Liver (tissue), 9 donors: ENCODE measurements around the gene RPTOR. TPM values are rescaled to one million over a fixed set of nuclear protein-coding genes. Genes with fewer than 3 reads are reported as not detected.

Experiments used
- DNase-seq: peaks from one replicate; pipeline ENCODE4 v3.0.0-alpha.2; 2017; ENCODE audit warnings: low spot score
- H3K27ac ChIP-seq, 2 donors: one replicate each; pipeline ENCODE4 v1.7.0; 2013; ENCODE audit warnings: inconsistent platforms in 2 of 2, low read length in 2 of 2, control low read depth in 1 of 2, low read depth in 1 of 2, mild to moderate bottlenecking in 1 of 2
- H3K27me3 ChIP-seq, 4 donors: one replicate each; pipeline versions ENCODE4 v1.6.1 to v1.7.0; 2013; ENCODE audit warnings: low read length in 3 of 4, inconsistent platforms in 1 of 4, mild to moderate bottlenecking in 1 of 4, moderate library complexity in 1 of 4; ENCODE audit not compliant: control insufficient read depth in 4 of 4, insufficient read depth in 4 of 4
- H3K36me3 ChIP-seq, 4 donors: one replicate each; pipeline versions ENCODE4 v1.6.1 to v1.7.0; 2013; ENCODE audit warnings: low read length in 3 of 4, mild to moderate bottlenecking in 3 of 4, low read depth in 1 of 4, moderate library complexity in 1 of 4; ENCODE audit not compliant: control insufficient read depth in 4 of 4, insufficient read depth in 3 of 4
- H3K4me1 ChIP-seq, 4 donors: one replicate each; pipeline versions ENCODE4 v1.6.1 to v1.7.0; 2013; ENCODE audit warnings: low read length in 3 of 4, mild to moderate bottlenecking in 3 of 4, moderate library complexity in 1 of 4; ENCODE audit not compliant: control insufficient read depth in 4 of 4, insufficient read depth in 4 of 4
- H3K4me3 ChIP-seq, 3 donors: one replicate each; pipeline versions ENCODE4 v1.6.1 to v1.7.0; 2013; ENCODE audit warnings: low read length in 3 of 3, control low read depth in 1 of 3, low read depth in 1 of 3, mild to moderate bottlenecking in 1 of 3
- H3K9ac ChIP-seq, 2 donors: one replicate each; pipeline ENCODE4 v1.7.0; 2013; ENCODE audit warnings: low read length in 2 of 2, mild to moderate bottlenecking in 2 of 2, moderate library complexity in 2 of 2, control low read depth in 1 of 2, low read depth in 1 of 2
- H3K9me3 ChIP-seq, 4 donors: one replicate each; pipeline versions ENCODE4 v1.6.1 to v1.7.0; 2013; ENCODE audit warnings: low read length in 3 of 4; ENCODE audit not compliant: control insufficient read depth in 4 of 4
- EGR1 ChIP-seq, 2 donors: IDR thresholded peaks; 2 replicates each; pipeline ENCODE4 v1.6.1; 2016 to 2018; ENCODE audit warnings: antibody characterized with exemption in 2 of 2, low read depth in 2 of 2
- FOXA1 ChIP-seq: IDR thresholded peaks from 2 replicates; pipeline ENCODE4 v1.6.1; 2016; ENCODE audit warnings: antibody characterized with exemption
- FOXA2 ChIP-seq: IDR thresholded peaks from 2 replicates; pipeline ENCODE4 v1.6.1; 2016; ENCODE audit warnings: antibody characterized with exemption
- GABPA ChIP-seq, 2 donors: IDR thresholded peaks in 1 of 2; conservative IDR thresholded peaks in 1 of 2; 2 replicates each; pipeline ENCODE4 v1.6.1; 2016; ENCODE audit warnings: antibody characterized with exemption in 2 of 2, mild to moderate bottlenecking in 1 of 2, moderate library complexity in 1 of 2
- HNF4A ChIP-seq, 2 donors: conservative IDR thresholded peaks; 2 replicates each; pipeline ENCODE4 v1.6.1; 2016; ENCODE audit warnings: antibody characterized with exemption in 2 of 2, mild to moderate bottlenecking in 2 of 2
- HNF4G ChIP-seq: IDR thresholded peaks from 2 replicates; pipeline ENCODE4 v1.6.1; 2016; ENCODE audit warnings: antibody characterized with exemption
- JUND ChIP-seq, 2 donors: IDR thresholded peaks; 2 replicates each; pipeline ENCODE4 v1.6.1; 2016; ENCODE audit warnings: antibody characterized with exemption in 2 of 2
- NR2F2 ChIP-seq: IDR thresholded peaks from 2 replicates; pipeline ENCODE4 v1.6.1; 2016; ENCODE audit warnings: antibody characterized with exemption
- RAD21 ChIP-seq, 2 donors: IDR thresholded peaks; 2 replicates each; pipeline ENCODE4 v1.6.1; 2016; ENCODE audit warnings: antibody characterized with exemption in 2 of 2, mild to moderate bottlenecking in 2 of 2
- RXRA ChIP-seq, 2 donors: IDR thresholded peaks; 2 replicates each; pipeline ENCODE4 v1.6.1; 2017 to 2018; ENCODE audit warnings: antibody characterized with exemption in 2 of 2, mild to moderate bottlenecking in 1 of 2
- SP1 ChIP-seq: IDR thresholded peaks from 2 replicates; pipeline ENCODE4 v1.6.1; 2018; ENCODE audit warnings: antibody characterized with exemption, mild to moderate bottlenecking
- TAF1 ChIP-seq: conservative IDR thresholded peaks from 2 replicates; pipeline ENCODE4 v1.6.1; 2016; ENCODE audit warnings: antibody characterized with exemption, mild to moderate bottlenecking
- YY1 ChIP-seq: IDR thresholded peaks from 2 replicates; pipeline ENCODE4 v1.6.1; 2016; ENCODE audit warnings: antibody characterized with exemption, mild to moderate bottlenecking
- WGBS: extraction: QIAGEN DNeasy Blood & Tissue Kit; methylation state at CpG from one replicate; pipeline ENCODE4 v1.1.7; 2013; 5-methylcytosine and 5-hydroxymethylcytosine counted together
- polyA plus RNA-seq, 2 donors: library from polyadenylated mRNA; stranded (reverse) in 1 of 2; unstranded in 1 of 2; fragments of 200-250 nt in 1 of 2; fragments of >200 nt in 1 of 2; fragmentation: Nextera tagmentation in 1 of 2; extraction: Ambion mirVana in 1 of 2; gene quantifications; one replicate each; pipeline versions ENCODE4 v1.2.1 to v1.2.3, GENCODE V29; 2013 to 2015
- total RNA-seq, 2 donors: library from RNA; depleted of rRNA; stranded (reverse); fragments of >200 nt; gene quantifications; one replicate each; pipeline ENCODE4 v1.2.3, GENCODE V29; 2014
- TF ChIP-seq, protein P1 (sequence below): IDR thresholded peaks from 2 replicates; pipeline ENCODE4 v1.6.1; 2016; ENCODE audit warnings: antibody characterized with exemption, mild to moderate bottlenecking
- TF ChIP-seq, protein P2 (sequence below): IDR thresholded peaks from 2 replicates; pipeline ENCODE4 v1.6.1; 2016; ENCODE audit warnings: antibody characterized with exemption
- TF ChIP-seq, protein P3 (sequence below): IDR thresholded peaks from 2 replicates; pipeline ENCODE4 v1.6.1; 2016; ENCODE audit warnings: antibody characterized with exemption
- TF ChIP-seq, protein P4 (sequence below): fragments of 150-350 bp; IDR thresholded peaks from 2 replicates; pipeline ENCODE4 v1.5.1; 2017; ENCODE audit warnings: improper control_type of control experiment, low read depth, low read length; ENCODE audit not compliant: missing input control
- donor health status: healthy.
- donor health status: healthy.
- donor health status: healthy.
- donor health status: healthy.
- donor health status: healthy.

Gene RPTOR
- total and polyA plus RNA-seq, 4 donors: 4.8 to 25.4 (median 11.6) TPM

DNA sequence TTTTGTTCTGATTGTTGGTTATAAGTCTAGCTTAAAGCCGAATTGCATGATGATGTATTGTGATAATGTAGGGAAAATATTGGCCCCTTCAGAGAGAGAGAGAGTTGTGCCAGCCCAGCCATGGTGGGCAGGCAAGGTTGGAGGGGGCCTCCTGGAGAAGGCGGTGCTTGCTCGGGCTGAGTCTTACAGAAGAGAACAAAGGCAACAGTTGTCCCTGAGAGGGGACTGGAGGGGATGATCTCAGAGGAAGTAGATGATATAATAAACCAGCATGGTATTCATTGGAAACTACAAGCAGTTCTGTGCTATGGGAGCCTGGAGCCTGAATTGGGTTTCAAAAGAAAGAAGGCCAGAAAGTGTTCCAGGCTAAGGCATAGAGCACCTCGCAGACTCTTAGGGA is 173.8 kb downstream of the RPTOR start:
- Histone ChIP-seq H3K4me3 (no peak overlapping the region), H3K9ac (no peak overlapping the region), H3K36me3 (no peaks in the 10 kb centered on the region), H3K4me1 (no peaks in the 10 kb centered on the region), H3K27ac (no peak overlapping the region), H3K9me3 (no peaks in the 10 kb centered on the region), H3K27me3 (no peaks in the 10 kb centered on the region)
- DNase-seq: no peak
- 98% methylated on average over 4 of the region's 4 CpGs for WGBS
- no peak for TF ChIP-seq NR2F2
- no peak for TF ChIP-seq RXRA (IDR thresholded peaks at IDR 0.05)
- no peak for TF ChIP-seq FOXA1
- TF ChIP-seq, protein P1, sequence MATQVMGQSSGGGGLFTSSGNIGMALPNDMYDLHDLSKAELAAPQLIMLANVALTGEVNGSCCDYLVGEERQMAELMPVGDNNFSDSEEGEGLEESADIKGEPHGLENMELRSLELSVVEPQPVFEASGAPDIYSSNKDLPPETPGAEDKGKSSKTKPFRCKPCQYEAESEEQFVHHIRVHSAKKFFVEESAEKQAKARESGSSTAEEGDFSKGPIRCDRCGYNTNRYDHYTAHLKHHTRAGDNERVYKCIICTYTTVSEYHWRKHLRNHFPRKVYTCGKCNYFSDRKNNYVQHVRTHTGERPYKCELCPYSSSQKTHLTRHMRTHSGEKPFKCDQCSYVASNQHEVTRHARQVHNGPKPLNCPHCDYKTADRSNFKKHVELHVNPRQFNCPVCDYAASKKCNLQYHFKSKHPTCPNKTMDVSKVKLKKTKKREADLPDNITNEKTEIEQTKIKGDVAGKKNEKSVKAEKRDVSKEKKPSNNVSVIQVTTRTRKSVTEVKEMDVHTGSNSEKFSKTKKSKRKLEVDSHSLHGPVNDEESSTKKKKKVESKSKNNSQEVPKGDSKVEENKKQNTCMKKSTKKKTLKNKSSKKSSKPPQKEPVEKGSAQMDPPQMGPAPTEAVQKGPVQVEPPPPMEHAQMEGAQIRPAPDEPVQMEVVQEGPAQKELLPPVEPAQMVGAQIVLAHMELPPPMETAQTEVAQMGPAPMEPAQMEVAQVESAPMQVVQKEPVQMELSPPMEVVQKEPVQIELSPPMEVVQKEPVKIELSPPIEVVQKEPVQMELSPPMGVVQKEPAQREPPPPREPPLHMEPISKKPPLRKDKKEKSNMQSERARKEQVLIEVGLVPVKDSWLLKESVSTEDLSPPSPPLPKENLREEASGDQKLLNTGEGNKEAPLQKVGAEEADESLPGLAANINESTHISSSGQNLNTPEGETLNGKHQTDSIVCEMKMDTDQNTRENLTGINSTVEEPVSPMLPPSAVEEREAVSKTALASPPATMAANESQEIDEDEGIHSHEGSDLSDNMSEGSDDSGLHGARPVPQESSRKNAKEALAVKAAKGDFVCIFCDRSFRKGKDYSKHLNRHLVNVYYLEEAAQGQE: no peak
- TF ChIP-seq, protein P2, sequence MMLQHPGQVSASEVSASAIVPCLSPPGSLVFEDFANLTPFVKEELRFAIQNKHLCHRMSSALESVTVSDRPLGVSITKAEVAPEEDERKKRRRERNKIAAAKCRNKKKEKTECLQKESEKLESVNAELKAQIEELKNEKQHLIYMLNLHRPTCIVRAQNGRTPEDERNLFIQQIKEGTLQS: no peak
- TF ChIP-seq JUND (IDR thresholded peaks at IDR 0.05): no peak
- no peak for TF ChIP-seq RAD21 (IDR thresholded peaks at IDR 0.05)
- TF ChIP-seq, protein P3, sequence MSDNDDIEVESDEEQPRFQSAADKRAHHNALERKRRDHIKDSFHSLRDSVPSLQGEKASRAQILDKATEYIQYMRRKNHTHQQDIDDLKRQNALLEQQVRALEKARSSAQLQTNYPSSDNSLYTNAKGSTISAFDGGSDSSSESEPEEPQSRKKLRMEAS: no peak
- TF ChIP-seq SP1: no peak
- no peak for TF ChIP-seq GABPA (IDR thresholded peaks at IDR 0.05 in 1 of 2, conservative IDR thresholded peaks at IDR 0.05 in 1 of 2)
- no peak for TF ChIP-seq FOXA2
- TF ChIP-seq HNF4G: no peak
- TF ChIP-seq, protein P4, sequence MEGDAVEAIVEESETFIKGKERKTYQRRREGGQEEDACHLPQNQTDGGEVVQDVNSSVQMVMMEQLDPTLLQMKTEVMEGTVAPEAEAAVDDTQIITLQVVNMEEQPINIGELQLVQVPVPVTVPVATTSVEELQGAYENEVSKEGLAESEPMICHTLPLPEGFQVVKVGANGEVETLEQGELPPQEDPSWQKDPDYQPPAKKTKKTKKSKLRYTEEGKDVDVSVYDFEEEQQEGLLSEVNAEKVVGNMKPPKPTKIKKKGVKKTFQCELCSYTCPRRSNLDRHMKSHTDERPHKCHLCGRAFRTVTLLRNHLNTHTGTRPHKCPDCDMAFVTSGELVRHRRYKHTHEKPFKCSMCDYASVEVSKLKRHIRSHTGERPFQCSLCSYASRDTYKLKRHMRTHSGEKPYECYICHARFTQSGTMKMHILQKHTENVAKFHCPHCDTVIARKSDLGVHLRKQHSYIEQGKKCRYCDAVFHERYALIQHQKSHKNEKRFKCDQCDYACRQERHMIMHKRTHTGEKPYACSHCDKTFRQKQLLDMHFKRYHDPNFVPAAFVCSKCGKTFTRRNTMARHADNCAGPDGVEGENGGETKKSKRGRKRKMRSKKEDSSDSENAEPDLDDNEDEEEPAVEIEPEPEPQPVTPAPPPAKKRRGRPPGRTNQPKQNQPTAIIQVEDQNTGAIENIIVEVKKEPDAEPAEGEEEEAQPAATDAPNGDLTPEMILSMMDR: no peak
- TF ChIP-seq YY1: no peak
- no peak for TF ChIP-seq TAF1
- no peak for TF ChIP-seq HNF4A (conservative IDR thresholded peaks at IDR 0.05)
- no peak for TF ChIP-seq EGR1 (IDR thresholded peaks at IDR 0.05; ENCODE audit: low read depth in 2 of 2)

DNA sequence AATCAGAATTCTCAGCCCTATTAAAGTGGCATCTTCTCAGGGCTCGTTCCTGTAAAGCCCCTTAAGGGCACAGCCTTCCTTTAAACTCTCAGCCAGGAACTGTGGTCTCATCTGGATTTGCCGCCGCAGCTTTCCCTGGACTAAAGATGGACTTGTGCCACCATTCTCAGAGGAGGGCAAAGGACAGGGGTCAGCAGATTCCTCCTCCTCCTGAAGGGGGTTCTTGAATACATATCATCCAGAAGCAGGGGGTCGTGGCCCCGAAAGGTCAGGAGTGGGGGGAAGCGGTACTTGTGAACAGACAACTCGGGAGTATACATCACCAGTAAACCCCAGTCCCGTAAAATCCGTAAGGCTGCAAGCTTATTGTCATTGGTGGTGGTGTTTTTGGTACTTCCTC is 174.8 kb downstream of the RPTOR start:
- H3K9me3 ChIP-seq: no peaks in the 10 kb centered on the region
- no peak for TF ChIP-seq NR2F2
- TF ChIP-seq TAF1: no peak
- H3K27me3 ChIP-seq: no peaks in the 10 kb centered on the region
- H3K4me1 ChIP-seq: no peaks in the 10 kb centered on the region
- DNase-seq: no peak
- H3K4me3 ChIP-seq: no peak overlapping the region
- no peak overlapping the region for H3K9ac ChIP-seq
- H3K36me3 ChIP-seq: no peaks in the 10 kb centered on the region
- 96% methylated on average over 9 of the region's 9 CpGs for WGBS
- no peak overlapping the region for H3K27ac ChIP-seq
